H1 (cell line): ENCODE results near the gene DPF3. TPM values are rescaled to one million over a fixed set of nuclear protein-coding genes. Genes with fewer than 3 reads are reported as not detected.

Source experiments
- CTCF ChIA-PET: fragments of 300-600 bp; sonication (Branson Sonifier 250); formaldehyde crosslinking; loops from one replicate; lab custom pipeline; 2021; ENCODE audit not compliant: partially characterized antibody; lab: Charles Lee
- POLR2A ChIA-PET: fragments of 300-600 bp; sonication (Branson Sonifier 250); formaldehyde crosslinking; loops from one replicate; lab custom pipeline; 2021; ENCODE audit warnings: inconsistent platforms; ENCODE audit not compliant: partially characterized antibody; lab: Charles Lee
- DNase-seq, 2 experiments: peaks; one replicate each; pipeline versions ENCODE4 v3.0.0 to v3.0.0-alpha.2; 2010 to 2022; ENCODE audit warnings: low spot score in 2 of 2, low read depth in 1 of 2, mixed read lengths in 1 of 2
- FAIRE-seq: peaks from 2 replicates; lab custom pipeline; 2011; peaks lifted over from hg19 to GRCh38; lab: Jason Lieb, UNC
- H2AFZ ChIP-seq: 2 replicates; pipeline ENCODE4 v1.8.1; 2012; ENCODE audit warnings: low read length, inconsistent platforms
- H2AK5ac ChIP-seq: 2 replicates; pipeline ENCODE4 v1.6.1; 2013; ENCODE audit warnings: low read depth, low read length
- H2BK120ac ChIP-seq: replicated peaks from 2 replicates; pipeline ENCODE3; 2013; ENCODE audit warnings: low read depth, low read length, inconsistent platforms
- H2BK12ac ChIP-seq: 2 replicates; pipeline ENCODE4 v1.6.1; 2013; ENCODE audit warnings: low read depth, low read length
- H2BK15ac ChIP-seq: 2 replicates; pipeline ENCODE4 v1.6.1; 2013; ENCODE audit warnings: low read length
- H2BK20ac ChIP-seq: 2 replicates; pipeline ENCODE4 v1.6.1; 2013; ENCODE audit warnings: low read length
- H2BK5ac ChIP-seq: 2 replicates; pipeline ENCODE4 v1.6.1; 2013; ENCODE audit warnings: low read depth, low read length
- H3K14ac ChIP-seq: 2 replicates; pipeline ENCODE4 v1.6.1; 2013; ENCODE audit warnings: inconsistent platforms; ENCODE audit not compliant: insufficient read length
- H3K18ac ChIP-seq: 2 replicates; pipeline ENCODE4 v1.6.1; 2013; ENCODE audit warnings: low read length; ENCODE audit errors: extremely low read depth
- H3K23ac ChIP-seq: 2 replicates; pipeline ENCODE4 v1.6.1; 2013; ENCODE audit warnings: inconsistent platforms; ENCODE audit not compliant: insufficient read length
- H3K23me2 ChIP-seq: 2 replicates; pipeline ENCODE4 v1.6.1; 2013; ENCODE audit warnings: low read depth, low read length
- H3K27ac ChIP-seq: 2 replicates; pipeline ENCODE4 v1.6.1; 2011; ENCODE audit warnings: low read depth, low read length, inconsistent platforms
- H3K27me3 ChIP-seq, 4 experiments: replicated peaks in 1 of 4; 1 replicate in 1 of 4; 2 replicates in 3 of 4; pipeline versions ENCODE4 v1.6.1 to v1.8.1; 2011 to 2013; ENCODE audit warnings: low read length in 3 of 4, mild to moderate bottlenecking in 3 of 4, inconsistent platforms in 2 of 4, mixed read lengths in 2 of 4, moderate library complexity in 1 of 4; ENCODE audit not compliant: control insufficient read depth in 3 of 4, insufficient read depth in 3 of 4; ENCODE audit errors: extremely low read depth in 1 of 4
- H3K36me3 ChIP-seq, 4 experiments: 2 replicates each; pipeline versions ENCODE4 v1.6.1 to v1.8.1; 2011 to 2013; ENCODE audit warnings: mild to moderate bottlenecking in 4 of 4, low read length in 3 of 4, moderate library complexity in 2 of 4, control low read depth in 1 of 4, inconsistent platforms in 1 of 4; ENCODE audit not compliant: insufficient read depth in 4 of 4, control insufficient read depth in 2 of 4
- H3K4ac ChIP-seq: replicated peaks from 2 replicates; pipeline ENCODE3; 2013; ENCODE audit warnings: low read length, low read depth, mixed read lengths, inconsistent platforms; ENCODE audit not compliant: insufficient read length
- H3K4me1 ChIP-seq, 4 experiments: replicated peaks in 1 of 4; 1 replicate in 1 of 4; 2 replicates in 3 of 4; pipeline versions ENCODE4 v1.6.1 to v1.8.1; 2011 to 2013; ENCODE audit warnings: low read length in 3 of 4, inconsistent platforms in 2 of 4, mixed read lengths in 1 of 4; ENCODE audit not compliant: insufficient read depth in 4 of 4, control insufficient read depth in 3 of 4
- H3K4me2 ChIP-seq, 2 experiments: 2 replicates each; pipeline versions ENCODE4 v1.6.1 to v1.8.1; 2011 to 2013; ENCODE audit warnings: low read depth in 2 of 2, low read length in 2 of 2, control low read depth in 1 of 2, inconsistent platforms in 1 of 2, mild to moderate bottlenecking in 1 of 2; ENCODE audit not compliant: insufficient read depth in 1 of 2
- H3K4me3 ChIP-seq, 4 experiments: fragments of 200-600, 300-600 bp in 1 of 4; sonication (generic), shearing (Covaris generic), sonication (Bioruptor Twin) in 1 of 4; 2 replicates each; pipeline versions ENCODE4 v1.5.1 to v1.8.1; 2011 to 2016; ENCODE audit warnings: low read length in 4 of 4, low read depth in 3 of 4, control low read depth in 2 of 4, inconsistent platforms in 2 of 4, mild to moderate bottlenecking in 2 of 4, mixed read lengths in 1 of 4, moderate library complexity in 1 of 4; ENCODE audit not compliant: insufficient read depth in 2 of 4; ENCODE audit errors: extremely low read depth in 1 of 4
- H3K56ac ChIP-seq: replicated peaks from 2 replicates; pipeline ENCODE3; 2013; ENCODE audit warnings: low read depth, mild to moderate bottlenecking, mixed read lengths, low read length, inconsistent platforms; ENCODE audit not compliant: insufficient read length
- H3K79me1 ChIP-seq: 2 replicates; pipeline ENCODE4 v1.6.1; 2013; ENCODE audit warnings: low read depth, low read length, control low read depth
- H3K79me2 ChIP-seq, 2 experiments: 2 replicates each; pipeline versions ENCODE4 v1.6.1 to v1.8.1; 2012 to 2013; ENCODE audit warnings: low read length in 2 of 2, mild to moderate bottlenecking in 2 of 2, inconsistent platforms in 1 of 2; ENCODE audit not compliant: insufficient read depth in 2 of 2, control insufficient read depth in 1 of 2
- H3K9ac ChIP-seq, 4 experiments: replicated peaks in 1 of 4; 1 replicate in 1 of 4; 2 replicates in 3 of 4; pipeline versions ENCODE4 v1.6.1 to v1.8.1; 2011 to 2013; ENCODE audit warnings: low read depth in 3 of 4, low read length in 3 of 4, control low read depth in 2 of 4, mild to moderate bottlenecking in 2 of 4, moderate library complexity in 2 of 4, inconsistent platforms in 1 of 4; ENCODE audit errors: extremely low read depth in 1 of 4
- H3K9me3 ChIP-seq, 2 experiments: 2 replicates each; pipeline versions ENCODE4 v1.6.1 to v1.8.1; 2012 to 2013; ENCODE audit warnings: mild to moderate bottlenecking in 2 of 2, moderate library complexity in 2 of 2, control low read depth in 1 of 2, inconsistent platforms in 1 of 2, low read depth in 1 of 2, low read length in 1 of 2, mixed read lengths in 1 of 2; ENCODE audit not compliant: insufficient read depth in 2 of 2
- H4K20me1 ChIP-seq, 2 experiments: replicated peaks in 1 of 2; 2 replicates each; pipeline versions ENCODE3 to v1.8.1; 2011 to 2013; ENCODE audit warnings: inconsistent platforms in 2 of 2, low read length in 2 of 2, mild to moderate bottlenecking in 1 of 2; ENCODE audit not compliant: insufficient read depth in 2 of 2, control insufficient read depth in 1 of 2
- H4K5ac ChIP-seq: 2 replicates; pipeline ENCODE4 v1.6.1; 2013; ENCODE audit warnings: low read length, low read depth, mixed read lengths, inconsistent platforms; ENCODE audit not compliant: insufficient read length
- H4K8ac ChIP-seq: 2 replicates; pipeline ENCODE4 v1.8.0; 2013; ENCODE audit warnings: mild to moderate bottlenecking, moderate library complexity, low read length, inconsistent platforms; ENCODE audit not compliant: insufficient read depth; ENCODE audit errors: extremely low read depth
- H4K91ac ChIP-seq: replicated peaks from 2 replicates; pipeline ENCODE3; 2013; ENCODE audit warnings: low read length, mixed read lengths, inconsistent platforms; ENCODE audit not compliant: insufficient read length
- BCL11A ChIP-seq, 2 experiments: IDR thresholded peaks; one replicate each; pipeline ENCODE4 v1.6.1; 2011; ENCODE audit warnings: low read depth in 2 of 2, low read length in 2 of 2, mild to moderate bottlenecking in 2 of 2
- CBX5 ChIP-seq: fragments of 300-800, 300-1000 bp; sonication (generic); IDR thresholded peaks from 2 replicates; pipeline ENCODE4 v1.7.1; 2016; ENCODE audit warnings: antibody characterized with exemption, low read length, low read depth
- EP300 ChIP-seq, 2 experiments: IDR thresholded peaks; 1 replicate in 1 of 2; 2 replicates in 1 of 2; pipeline ENCODE4 v1.6.1; 2011 to 2012; ENCODE audit warnings: low read depth in 2 of 2, low read length in 2 of 2, mild to moderate bottlenecking in 2 of 2, borderline replicate concordance in 1 of 2, inconsistent platforms in 1 of 2, moderate library complexity in 1 of 2
- GTF2F1 ChIP-seq: IDR thresholded peaks from 2 replicates; pipeline ENCODE4 v1.6.1; 2012; ENCODE audit warnings: low read depth, low read length, improper control_type of control experiment, borderline replicate concordance
- KDM1A ChIP-seq: fragments of 200-600, 300-600 bp; sonication (generic); IDR thresholded peaks from 2 replicates; pipeline ENCODE4 v1.7.1; 2016; ENCODE audit warnings: mild to moderate bottlenecking, low read length, borderline replicate concordance
- PHF8 ChIP-seq: fragments of 200-600 bp; sonication (generic); conservative IDR thresholded peaks from 2 replicates; pipeline ENCODE4 v1.7.1; 2012; ENCODE audit warnings: low read depth, mild to moderate bottlenecking, inconsistent platforms, low read length, moderate library complexity
- POLR2A ChIP-seq, 2 experiments: IDR thresholded peaks; 1 replicate in 1 of 2; 2 replicates in 1 of 2; pipeline ENCODE4 v1.6.1; 2011; ENCODE audit warnings: low read depth in 2 of 2, low read length in 2 of 2, mild to moderate bottlenecking in 2 of 2; ENCODE audit errors: control extremely low read depth in 1 of 2
- TAF1 ChIP-seq: IDR thresholded peaks from 2 replicates; pipeline ENCODE4 v1.6.1; 2011; ENCODE audit warnings: mild to moderate bottlenecking, low read depth, low read length
- TCF12 ChIP-seq: IDR thresholded peaks from 2 replicates; pipeline ENCODE4 v1.6.1; 2011; ENCODE audit warnings: low read depth, mild to moderate bottlenecking, low read length
- WGBS, 2 experiments: shearing (Covaris generic) in 1 of 2; methylation state at CpG; one replicate each; pipeline versions ENCODE4 v1.1.6 to v1.1.7; 2013 to 2015; ENCODE audit warnings: low lambda C conversion rate in 2 of 2, mixed read lengths in 2 of 2, inconsistent platforms in 1 of 2, low coverage in 1 of 2, missing lambda C conversion rate in 1 of 2; ENCODE audit not compliant: insufficient replicate concordance in 2 of 2, insufficient coverage in 1 of 2, insufficient read length in 1 of 2; ENCODE audit errors: extremely low coverage in 1 of 2, missing lambda C conversion rate in 1 of 2; 5-methylcytosine and 5-hydroxymethylcytosine counted together
- polyA plus RNA-seq, 7 experiments: library from polyadenylated mRNA; depleted of rRNA in 3 of 7; stranded (reverse) in 5 of 7; unstranded in 2 of 7; fragments of >200 nt in 5 of 7; fragments of 200-250 nt in 2 of 7; gene quantifications; 1 replicate in 5 of 7; 2 replicates in 1 of 7; 4 replicates in 1 of 7; pipeline versions ENCODE4 v1.2.1 to v1.2.3, GENCODE V29; 2011 to 2013; ENCODE audit warnings: missing spikeins in 2 of 7, mixed read lengths in 2 of 7
- total RNA-seq: library from RNA; stranded (reverse); fragmentation: NEBNext Ultra II Directional; extraction: Animal tissue kit (Norgen Biotek cat#: 25700); gene quantifications from 2 replicates; pipeline ENCODE4 v1.2.1, GENCODE V29; 2021
- TF ChIP-seq, protein P1 (sequence below): IDR thresholded peaks from 2 replicates; pipeline ENCODE4 v1.6.1; 2012; ENCODE audit warnings: inconsistent platforms

The DPF3 gene
- total and polyA plus RNA-seq, 2 of the 8 experiments (the other 6 are each of a cell fraction or from before 2014, with no cell fraction given): 0.19 TPM; not detected in 1

DNA sequence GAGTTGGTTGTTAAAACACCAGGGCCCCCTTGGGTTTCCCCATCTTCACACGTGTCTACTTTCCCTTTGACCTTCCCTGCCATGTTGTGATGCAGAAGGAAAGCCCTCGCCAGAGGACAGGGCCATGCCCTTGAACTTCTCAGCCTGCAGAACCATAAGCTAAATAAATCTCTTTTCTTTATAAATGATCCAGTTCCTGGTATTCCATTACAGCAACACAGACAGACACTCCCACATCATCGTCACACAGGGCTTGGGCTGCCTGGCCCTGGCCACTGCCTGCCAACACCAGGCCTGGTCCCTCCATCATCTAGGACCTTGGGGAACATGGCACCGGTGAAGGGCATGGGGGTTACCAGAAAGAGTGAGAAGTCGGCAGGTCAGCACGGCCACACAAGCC lies 84.8 kb downstream of the DPF3 start:
- H2BK12ac ChIP-seq: peak overlapping the region; percentile 50; the same call in 1 of the 2 replicates
- no peak overlapping the region for H3K27ac ChIP-seq
- POLR2A ChIA-PET: no interaction called here
- H3K4ac ChIP-seq: no peak overlapping the region
- H2AK5ac ChIP-seq: no peak overlapping the region
- no peaks in the 10 kb centered on the region for H3K79me2 ChIP-seq
- no peak overlapping the region for H3K23ac ChIP-seq
- no peak overlapping the region for H3K9ac ChIP-seq
- H2BK15ac ChIP-seq: no peak overlapping the region
- no peak overlapping the region for H4K91ac ChIP-seq
- DNase-seq (no peak), FAIRE-seq (no peak)
- no peak overlapping the region for H2BK5ac ChIP-seq
- H3K4me3 ChIP-seq: no peak overlapping the region
- CTCF ChIA-PET: interaction anchor here (0.8 to 1.7 kb wide), 3 partner anchors 95 to 294 kb away, joined by 3 read pairs; no protein-coding TSS in a partner anchor
- no peak overlapping the region for H3K14ac ChIP-seq
- no peaks in the 10 kb centered on the region for H3K79me1 ChIP-seq
- H3K4me2 ChIP-seq: no peak overlapping the region
- H2AFZ ChIP-seq: no peak overlapping the region
- H4K8ac ChIP-seq: no peak overlapping the region
- no peaks in the 10 kb centered on the region for H3K9me3 ChIP-seq
- peaks cover 3 to 10% (median 6%) of the 10 kb centered on the region in 4 experiments; a peak in 5 of 7 replicates for H3K4me1 ChIP-seq
- 77% methylated on average over 6 of the region's 6 CpGs; no CpG with 5 or more reads in 1 of the 2 experiments for WGBS, 2 experiments
- no peak overlapping the region for H2BK120ac ChIP-seq
- no peaks in the 10 kb centered on the region for H4K20me1 ChIP-seq
- no peak overlapping the region for H3K18ac ChIP-seq
- H3K36me3 ChIP-seq: no peaks in the 10 kb centered on the region
- H3K56ac ChIP-seq: no peak overlapping the region
- no peaks in the 10 kb centered on the region; the same call in 1 of the 2 replicates for H3K23me2 ChIP-seq
- no peak overlapping the region for H2BK20ac ChIP-seq
- peaks cover 0 to 11% (median 8%) of the 10 kb centered on the region in 4 experiments; a peak in 4 of 7 replicates for H3K27me3 ChIP-seq
- no peak overlapping the region for H4K5ac ChIP-seq
- TF ChIP-seq PHF8 (no peak), TCF12 (no peak), GTF2F1 (no peak), EP300 (IDR thresholded peaks at IDR 0.05; ENCODE audit: borderline replicate concordance in 1 of 2, low read depth in 2 of 2, low read length in 2 of 2) (no peak), TAF1 (no peak), POLR2A (IDR thresholded peaks at IDR 0.05; ENCODE audit: control extremely low read depth in 1 of 2, low read depth in 2 of 2, low read length in 2 of 2) (no peak), BCL11A (IDR thresholded peaks at IDR 0.05; ENCODE audit: low read depth in 2 of 2, low read length in 2 of 2) (no peak), KDM1A (no peak), CBX5 (no peak)
- TF ChIP-seq, protein P1, sequence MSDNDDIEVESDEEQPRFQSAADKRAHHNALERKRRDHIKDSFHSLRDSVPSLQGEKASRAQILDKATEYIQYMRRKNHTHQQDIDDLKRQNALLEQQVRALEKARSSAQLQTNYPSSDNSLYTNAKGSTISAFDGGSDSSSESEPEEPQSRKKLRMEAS: no peak
